ENCODE results near the gene PRRG1.
"Not testable (repeated sequence)": the region's sequence is repeated elsewhere in the genome, so short reads cannot be mapped to it uniquely, and the experiment has no call there.

PRRG1 gene

GRCh38 chrX:37474478-37474877 is 125.3 kb downstream of the PRRG1 start:
- no peak for DNase-seq

- no peak for DNase-seq
Observed at GRCh38 chrX:37476571-37477170, 127.5 kb downstream of the PRRG1 start.

GRCh38 chrX:37484335-37484734 is 135.2 kb downstream of the PRRG1 start:
- DNase-seq = not testable (repeated sequence)

- DNase-seq = no peak
Observed at GRCh38 chrX:37485429-37485828, 136.3 kb downstream of the PRRG1 start.

DNA sequence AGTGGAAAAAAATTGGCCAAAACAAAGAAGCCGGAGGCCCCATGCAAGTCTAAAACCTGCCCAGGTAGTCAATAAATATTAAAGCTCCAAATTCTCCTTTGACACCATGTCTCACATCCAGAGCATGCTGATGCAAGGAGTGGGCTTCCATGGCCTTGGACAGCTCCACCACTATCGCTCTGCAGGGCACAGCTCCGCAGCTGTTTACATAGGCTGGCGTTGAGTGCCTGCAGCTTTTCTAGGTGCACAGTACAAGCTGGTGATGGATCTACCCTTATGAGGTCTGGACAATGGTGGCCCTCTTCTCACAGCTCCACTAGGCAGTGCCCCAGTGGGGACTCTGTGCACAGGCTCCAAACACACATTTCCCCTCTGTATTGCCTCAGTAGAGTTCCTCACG is 138.1 kb downstream of the PRRG1 start:
- DNase-seq = no peak

- no peak for DNase-seq
Observed at GRCh38 chrX:37488323-37488722, 139.2 kb downstream of the PRRG1 start.

- DNase-seq = no peak
Observed at GRCh38 chrX:37491686-37492085, 142.5 kb downstream of the PRRG1 start.

- not testable (repeated sequence) for DNase-seq
Observed at GRCh38 chrX:37495760-37496159, 146.6 kb downstream of the PRRG1 start.

DNA sequence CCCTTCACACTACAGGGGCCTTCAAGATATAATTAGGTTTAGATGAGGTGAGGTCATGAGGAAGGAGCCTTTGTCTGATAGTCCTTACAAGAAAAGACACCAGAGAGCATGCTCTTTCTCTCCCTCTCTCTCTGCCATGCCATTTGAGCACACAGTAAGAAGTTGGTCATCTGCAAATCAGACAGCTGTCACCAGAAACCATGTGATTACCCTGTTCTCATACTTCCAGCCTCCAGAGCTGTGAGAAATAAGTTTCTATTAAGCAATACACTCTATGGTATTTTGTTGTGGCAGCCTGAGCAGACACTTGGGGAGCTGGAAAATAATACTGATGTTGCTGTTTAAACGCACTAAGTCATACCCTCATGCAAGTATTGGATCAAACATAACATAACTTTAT is 148.0 kb downstream of the PRRG1 start:
- DNase-seq = not testable (repeated sequence)

- not testable (repeated sequence) for DNase-seq
Observed at GRCh38 chrX:37498323-37498722, 149.2 kb downstream of the PRRG1 start.

DNA sequence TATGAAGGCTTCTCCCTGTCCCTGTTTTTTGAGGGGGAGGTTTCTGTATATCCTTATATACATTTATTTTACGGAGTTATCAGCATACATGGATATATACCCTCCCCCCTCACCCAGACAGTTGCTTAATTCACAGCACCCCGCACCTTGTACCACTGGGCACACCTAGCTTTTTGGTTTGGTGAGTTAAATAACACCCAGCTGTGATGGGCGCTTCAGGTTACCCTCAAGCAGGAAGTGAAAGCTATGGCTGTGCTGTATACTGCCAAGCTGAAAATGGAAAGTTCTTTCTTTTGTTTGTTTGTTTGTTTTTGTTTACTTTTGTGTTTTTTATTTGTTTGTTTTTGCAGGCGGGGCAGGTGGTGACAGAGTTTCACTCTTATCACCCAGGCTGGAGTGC is 150.5 kb downstream of the PRRG1 start:
- DNase-seq = not testable (repeated sequence)

DNA sequence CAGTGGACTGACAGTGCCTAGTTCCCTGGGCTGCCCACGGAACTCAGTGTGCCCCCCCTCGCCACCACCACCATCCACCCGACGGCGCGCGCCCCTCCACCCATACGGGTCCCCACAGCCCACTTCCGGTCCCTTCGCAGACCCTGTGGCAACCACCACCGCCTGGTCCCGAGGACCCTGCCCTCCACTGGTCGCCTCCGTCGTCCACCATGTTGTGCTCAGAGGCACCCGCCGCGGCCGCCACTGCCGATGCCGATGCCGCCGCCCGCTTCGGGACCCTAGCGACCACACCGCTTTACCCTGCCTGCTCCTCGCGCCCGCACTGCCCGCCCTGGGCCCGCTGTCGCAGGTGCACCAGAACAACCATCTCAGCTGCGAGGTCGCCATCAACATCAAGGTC is 155.8 kb downstream of the PRRG1 start:
- DNase-seq = no peak
